Activated naive CD4-positive, alpha-beta T cell (primary cell): ENCODE data around the gene CNTNAP2.
"Not testable (repeated sequence)": the region's sequence is repeated elsewhere in the genome, so short reads cannot be mapped to it uniquely, and the experiment has no call there.

Experiments
- DNase-seq, 4 experiments: peaks; one replicate each; lab custom pipeline; 2025; lab: John Stamatoyannopoulos, UW

The CNTNAP2 gene

GRCh38 chr7:147567043-147567442, 1450.4 kb downstream of the CNTNAP2 start:
- DNase-seq: no peak

GRCh38 chr7:147569116-147569913, 1452.7 kb downstream of the CNTNAP2 start:
- DNase-seq: no peak

- DNase-seq: no peak
Measured at GRCh38 chr7:147570390-147570789, 1453.8 kb downstream of the CNTNAP2 start.

- no peak for DNase-seq
Measured at GRCh38 chr7:147571436-147572185, 1455.0 kb downstream of the CNTNAP2 start.

GRCh38 chr7:147578196-147578595, 1461.6 kb downstream of the CNTNAP2 start:
- no peak for DNase-seq

GRCh38 chr7:147579148-147579547, 1462.5 kb downstream of the CNTNAP2 start:
- DNase-seq: no peak

GRCh38 chr7:147584771-147585193, 1468.2 kb downstream of the CNTNAP2 start:
- DNase-seq: no peak

GRCh38 chr7:147586110-147586509, 1469.5 kb downstream of the CNTNAP2 start:
- no peak for DNase-seq

GRCh38 chr7:147586526-147586925, 1469.9 kb downstream of the CNTNAP2 start:
- DNase-seq: no peak

- DNase-seq: no peak
Measured at GRCh38 chr7:147593271-147594057, 1476.9 kb downstream of the CNTNAP2 start.

GRCh38 chr7:147595042-147595441, 1478.4 kb downstream of the CNTNAP2 start:
- DNase-seq: no peak

- not testable (repeated sequence) for DNase-seq
Measured at GRCh38 chr7:147598687-147599086, 1482.1 kb downstream of the CNTNAP2 start.

- no peak for DNase-seq
Measured at GRCh38 chr7:147605323-147605722, 1488.7 kb downstream of the CNTNAP2 start.

GRCh38 chr7:147607157-147607800, 1490.7 kb downstream of the CNTNAP2 start:
- no peak for DNase-seq

- no peak for DNase-seq
Measured at GRCh38 chr7:147611431-147611830, 1494.8 kb downstream of the CNTNAP2 start.

- DNase-seq: no peak
Measured at GRCh38 chr7:147635288-147635687, 1518.7 kb downstream of the CNTNAP2 start.

GRCh38 chr7:147636553-147636952, 1520.0 kb downstream of the CNTNAP2 start:
- DNase-seq: no peak

- no peak for DNase-seq
Measured at GRCh38 chr7:147638566-147638965, 1522.0 kb downstream of the CNTNAP2 start.

GRCh38 chr7:147639037-147639436, 1522.4 kb downstream of the CNTNAP2 start:
- no peak for DNase-seq

GRCh38 chr7:147639751-147640150, 1523.2 kb downstream of the CNTNAP2 start:
- DNase-seq: no peak

- DNase-seq: no peak
Measured at GRCh38 chr7:147640821-147641220, 1524.2 kb downstream of the CNTNAP2 start.

GRCh38 chr7:147646568-147646967, 1530.0 kb downstream of the CNTNAP2 start:
- DNase-seq: no peak
